SH-SY5Y (cell line): ENCODE results near the gene BRME1.

ENCODE experiments used
- GATA2 ChIP-seq: IDR thresholded peaks from 2 replicates; pipeline ENCODE4 v1.6.1; 2011; ENCODE audit warnings: mild to moderate bottlenecking, low read depth, low read length
- GATA3 ChIP-seq: IDR thresholded peaks from 2 replicates; pipeline ENCODE4 v1.6.1; 2011; ENCODE audit warnings: low read depth, mild to moderate bottlenecking, low read length, moderate library complexity

- TF ChIP-seq GATA3 (no peak), GATA2 (no peak)
These were observed 21.0 kb downstream of the BRME1 start for GRCh38 chr19:13884726-13885591.
